Brain microvascular endothelial cell (primary cell): ENCODE results near the gene REST.

Experiments
- DNase-seq: peaks from one replicate; pipeline ENCODE4 v3.0.0-alpha.2; 2020
- H3K27ac ChIP-seq: fragments of 250-450 bp; sonication (Bioruptor Pico); 2 replicates; pipeline ENCODE4 v1.5.1; 2020; ENCODE audit warnings: mild to moderate bottlenecking, moderate library complexity
- H3K27me3 ChIP-seq: fragments of 250-450 bp; sonication (Bioruptor Pico); replicated peaks from 2 replicates; pipeline ENCODE4 v1.5.1; 2020; ENCODE audit warnings: mild to moderate bottlenecking
- H3K36me3 ChIP-seq: fragments of 250-450 bp; sonication (Bioruptor Pico); replicated peaks from 2 replicates; pipeline ENCODE4 v1.5.1; 2020; ENCODE audit warnings: mild to moderate bottlenecking
- H3K4me3 ChIP-seq: 2 replicates; pipeline ENCODE4 v1.5.1; 2011; ENCODE audit warnings: low read depth, mild to moderate bottlenecking, control low read depth, low read length, moderate library complexity
- in situ Hi-C: cut with HindIII; loops from 2 replicates; pipeline ENCODE4 v1.10.0; 2017; ENCODE audit warnings: low sequenced_read_pairs, low pct_ligation_motif_present
- TF ChIP-seq, protein P1 (sequence below): IDR thresholded peaks from 2 replicates; pipeline ENCODE4 v1.5.1; 2011; ENCODE audit warnings: low read depth, mild to moderate bottlenecking, moderate library complexity, low read length, control low read depth, inconsistent platforms; ENCODE audit errors: missing control alignments

REST gene, protein sequence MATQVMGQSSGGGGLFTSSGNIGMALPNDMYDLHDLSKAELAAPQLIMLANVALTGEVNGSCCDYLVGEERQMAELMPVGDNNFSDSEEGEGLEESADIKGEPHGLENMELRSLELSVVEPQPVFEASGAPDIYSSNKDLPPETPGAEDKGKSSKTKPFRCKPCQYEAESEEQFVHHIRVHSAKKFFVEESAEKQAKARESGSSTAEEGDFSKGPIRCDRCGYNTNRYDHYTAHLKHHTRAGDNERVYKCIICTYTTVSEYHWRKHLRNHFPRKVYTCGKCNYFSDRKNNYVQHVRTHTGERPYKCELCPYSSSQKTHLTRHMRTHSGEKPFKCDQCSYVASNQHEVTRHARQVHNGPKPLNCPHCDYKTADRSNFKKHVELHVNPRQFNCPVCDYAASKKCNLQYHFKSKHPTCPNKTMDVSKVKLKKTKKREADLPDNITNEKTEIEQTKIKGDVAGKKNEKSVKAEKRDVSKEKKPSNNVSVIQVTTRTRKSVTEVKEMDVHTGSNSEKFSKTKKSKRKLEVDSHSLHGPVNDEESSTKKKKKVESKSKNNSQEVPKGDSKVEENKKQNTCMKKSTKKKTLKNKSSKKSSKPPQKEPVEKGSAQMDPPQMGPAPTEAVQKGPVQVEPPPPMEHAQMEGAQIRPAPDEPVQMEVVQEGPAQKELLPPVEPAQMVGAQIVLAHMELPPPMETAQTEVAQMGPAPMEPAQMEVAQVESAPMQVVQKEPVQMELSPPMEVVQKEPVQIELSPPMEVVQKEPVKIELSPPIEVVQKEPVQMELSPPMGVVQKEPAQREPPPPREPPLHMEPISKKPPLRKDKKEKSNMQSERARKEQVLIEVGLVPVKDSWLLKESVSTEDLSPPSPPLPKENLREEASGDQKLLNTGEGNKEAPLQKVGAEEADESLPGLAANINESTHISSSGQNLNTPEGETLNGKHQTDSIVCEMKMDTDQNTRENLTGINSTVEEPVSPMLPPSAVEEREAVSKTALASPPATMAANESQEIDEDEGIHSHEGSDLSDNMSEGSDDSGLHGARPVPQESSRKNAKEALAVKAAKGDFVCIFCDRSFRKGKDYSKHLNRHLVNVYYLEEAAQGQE

DNA sequence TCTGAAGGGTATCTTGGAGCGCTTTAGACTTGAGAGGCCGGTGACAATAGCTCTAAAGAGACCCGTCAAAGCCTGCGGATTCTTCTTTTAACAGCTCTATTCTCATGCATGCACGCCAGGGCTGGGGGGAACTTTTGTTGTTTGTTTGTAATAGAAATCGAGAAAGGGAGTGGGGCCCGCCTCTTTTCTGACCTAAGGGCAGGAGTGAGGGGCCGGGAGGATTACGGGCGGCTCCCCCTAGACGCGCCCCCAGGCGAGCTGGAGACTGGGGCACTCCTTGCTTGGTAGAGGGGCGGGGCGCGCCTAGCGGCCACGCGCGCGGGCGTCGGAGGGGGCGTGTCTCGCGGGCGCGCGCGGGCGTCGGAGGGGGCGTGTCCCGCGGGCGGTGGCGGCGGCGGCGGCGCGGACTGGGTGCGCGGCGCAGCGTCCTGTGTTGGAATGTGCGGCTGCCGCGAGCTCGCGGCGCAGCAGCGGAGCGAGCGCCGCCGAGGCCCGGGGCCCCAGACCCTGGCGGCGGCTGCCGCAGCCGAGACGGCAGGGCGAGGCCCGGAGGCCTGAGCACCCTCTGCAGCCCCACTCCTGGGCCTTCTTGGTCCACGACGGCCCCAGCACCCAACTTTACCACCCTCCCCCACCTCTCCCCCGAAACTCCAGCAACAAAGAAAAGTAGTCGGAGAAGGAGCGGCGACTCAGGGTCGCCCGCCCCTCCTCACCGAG is at the start of gene REST:
Gene REST (plus strand): TSS at position 412 of the 717 bp plus-strand sequence. CDS start 2,739 bp downstream, outside the sequence.
- peak; percentile 42 for DNase-seq
- peak within 1 kb of the TSS; percentile 77 for H3K27ac ChIP-seq
- in situ Hi-C loops, result no loop called here
- H3K36me3 ChIP-seq, result no peaks in the 10 kb centered on the region
- no peaks in the 10 kb centered on the region for H3K27me3 ChIP-seq
- H3K4me3 ChIP-seq, result peak within 1 kb of the TSS; percentile 87
- TF ChIP-seq, protein P1, sequence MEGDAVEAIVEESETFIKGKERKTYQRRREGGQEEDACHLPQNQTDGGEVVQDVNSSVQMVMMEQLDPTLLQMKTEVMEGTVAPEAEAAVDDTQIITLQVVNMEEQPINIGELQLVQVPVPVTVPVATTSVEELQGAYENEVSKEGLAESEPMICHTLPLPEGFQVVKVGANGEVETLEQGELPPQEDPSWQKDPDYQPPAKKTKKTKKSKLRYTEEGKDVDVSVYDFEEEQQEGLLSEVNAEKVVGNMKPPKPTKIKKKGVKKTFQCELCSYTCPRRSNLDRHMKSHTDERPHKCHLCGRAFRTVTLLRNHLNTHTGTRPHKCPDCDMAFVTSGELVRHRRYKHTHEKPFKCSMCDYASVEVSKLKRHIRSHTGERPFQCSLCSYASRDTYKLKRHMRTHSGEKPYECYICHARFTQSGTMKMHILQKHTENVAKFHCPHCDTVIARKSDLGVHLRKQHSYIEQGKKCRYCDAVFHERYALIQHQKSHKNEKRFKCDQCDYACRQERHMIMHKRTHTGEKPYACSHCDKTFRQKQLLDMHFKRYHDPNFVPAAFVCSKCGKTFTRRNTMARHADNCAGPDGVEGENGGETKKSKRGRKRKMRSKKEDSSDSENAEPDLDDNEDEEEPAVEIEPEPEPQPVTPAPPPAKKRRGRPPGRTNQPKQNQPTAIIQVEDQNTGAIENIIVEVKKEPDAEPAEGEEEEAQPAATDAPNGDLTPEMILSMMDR, result no peak

DNA sequence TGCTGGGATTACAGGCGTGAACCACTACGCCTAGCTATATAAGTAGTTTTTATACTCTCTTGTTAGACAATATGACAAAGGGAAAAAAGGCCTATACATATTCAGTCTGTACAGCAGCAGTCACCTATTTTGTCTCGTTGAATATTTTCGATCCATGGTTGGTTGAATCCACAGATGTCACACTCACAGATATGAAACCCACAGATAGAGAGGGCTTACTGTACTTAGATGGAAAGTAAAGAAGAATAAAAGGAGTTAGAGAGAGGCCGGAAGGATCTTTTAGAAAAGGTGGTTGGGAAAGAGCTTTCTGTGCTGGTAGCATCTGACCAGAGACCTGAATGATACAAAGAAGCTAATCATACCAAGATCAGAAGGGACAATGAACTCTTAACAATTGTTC is 47.9 kb upstream of the REST start:
- in situ Hi-C loops, result no loop called here

DNA sequence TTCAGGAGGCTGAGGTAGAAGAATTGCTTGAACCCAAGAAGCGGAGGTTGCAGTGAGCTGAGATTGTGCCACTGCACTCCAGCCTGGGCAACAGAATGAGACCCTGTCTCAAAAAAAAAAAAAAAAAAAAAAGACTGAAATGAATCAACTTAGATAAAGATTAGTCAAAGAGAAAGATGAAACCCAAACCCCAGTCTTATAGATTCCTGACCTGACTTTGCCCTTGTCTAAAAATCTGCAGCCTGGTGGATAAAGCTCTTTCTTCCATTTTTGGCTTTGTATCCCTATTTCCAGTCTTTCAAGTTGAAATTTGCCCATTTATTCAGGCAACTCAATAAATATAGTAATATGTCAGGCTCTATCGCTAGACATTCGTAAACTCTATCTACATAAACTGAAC is 46.9 kb upstream of the REST start:
- no peak for DNase-seq
- TF ChIP-seq, protein P1, result no peak
- Histone ChIP-seq H3K27ac (no peak overlapping the region), H3K36me3 (no peaks in the 10 kb centered on the region), H3K27me3 (no peaks in the 10 kb centered on the region), H3K4me3 (no peak overlapping the region)
- in situ Hi-C loops, result no loop called here

More for the DNA sequence above, 47.9 kb upstream of the REST start:
- no peaks in the 10 kb centered on the region for H3K36me3 ChIP-seq
- H3K27ac ChIP-seq, result no peak overlapping the region
- no peaks in the 10 kb centered on the region for H3K27me3 ChIP-seq
- no peak overlapping the region for H3K4me3 ChIP-seq
- TF ChIP-seq, protein P1, result no peak
- DNase-seq, result no peak

DNA sequence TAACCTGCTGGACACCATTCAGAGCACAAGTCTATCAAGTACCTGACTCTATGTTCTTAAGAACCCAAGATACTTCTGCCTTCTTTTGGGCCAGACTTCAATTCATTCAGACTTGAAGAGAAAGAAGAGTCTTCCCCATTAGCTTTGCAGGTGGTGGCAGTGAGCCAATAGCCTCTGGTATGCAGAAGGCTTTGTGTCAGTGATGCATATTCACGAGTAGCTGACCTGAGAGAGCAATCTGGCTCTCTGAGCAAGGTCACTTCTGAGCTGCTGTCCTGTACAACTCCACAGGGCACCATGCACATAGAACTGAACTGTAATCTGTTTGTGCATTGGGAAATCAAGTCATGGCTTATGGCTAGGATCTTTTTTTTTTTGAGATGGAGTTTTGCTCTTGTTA is 46.3 kb upstream of the REST start:
- DNase-seq, result peak; percentile 18
- in situ Hi-C loops, result no loop called here
- TF ChIP-seq, protein P1, result no peak
- no peaks in the 10 kb centered on the region for H3K27me3 ChIP-seq
- H3K27ac ChIP-seq, result no peak overlapping the region
- no peaks in the 10 kb centered on the region for H3K36me3 ChIP-seq
- H3K4me3 ChIP-seq, result no peak overlapping the region

DNA sequence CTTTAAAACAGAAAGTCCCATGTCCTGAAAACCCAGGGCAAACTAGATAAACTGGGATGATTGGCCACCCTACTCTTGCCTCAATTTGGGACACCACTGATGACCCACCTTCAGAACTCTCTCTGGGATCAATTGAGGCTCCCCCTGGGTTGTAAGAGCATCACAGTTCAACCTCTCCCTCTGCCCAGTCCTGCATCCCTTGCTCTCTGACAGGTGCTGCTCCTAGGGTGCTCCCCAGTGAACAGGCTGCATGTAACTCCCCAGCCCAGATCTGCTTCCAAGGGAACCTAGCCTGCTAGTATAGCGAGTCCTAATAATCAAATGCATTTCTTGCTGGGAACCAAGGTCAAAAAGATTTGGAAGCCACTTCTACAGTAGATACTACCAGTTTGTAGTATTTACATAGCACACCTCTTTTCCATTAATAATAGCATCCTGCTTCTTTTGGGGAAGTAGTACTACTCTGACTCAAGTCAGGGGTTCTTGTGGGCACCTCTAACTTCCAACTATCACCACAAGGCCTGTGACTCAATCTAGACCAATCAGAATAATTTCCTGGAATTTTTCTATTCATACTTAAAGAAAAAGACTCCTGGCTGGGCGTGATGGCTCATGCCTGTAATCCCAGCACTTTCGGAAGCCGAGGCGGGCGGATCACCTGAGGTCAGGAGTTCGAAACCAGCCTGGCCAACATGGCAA is 44.1 kb upstream of the REST start:
- H3K4me3 ChIP-seq, result no peak overlapping the region
- H3K36me3 ChIP-seq, result no peaks in the 10 kb centered on the region
- in situ Hi-C loops, result no loop called here
- TF ChIP-seq, protein P1, result no peak
- no peak overlapping the region for H3K27ac ChIP-seq
- H3K27me3 ChIP-seq, result no peaks in the 10 kb centered on the region
- no peak for DNase-seq
